Mesothelial cell of epicardium (in vitro differentiated cells): ENCODE measurements around the gene ITGA6. TPM values are rescaled to one million over a fixed set of nuclear protein-coding genes. Genes with fewer than 3 reads are reported as not detected.

Experiments
- DNase-seq, 2 experiments: peaks; one replicate each; pipeline ENCODE4 v3.0.0; 2021; ENCODE audit warnings: low spot score in 2 of 2; ENCODE audit not compliant: unreplicated experiment in 2 of 2
- H3K27ac Mint-ChIP-seq: 2 replicates; pipeline ENCODE4 v1.8.0; 2021; ENCODE audit warnings: mixed read lengths
- H3K27me3 Mint-ChIP-seq: 2 replicates; pipeline ENCODE4 v1.8.0; 2021; ENCODE audit warnings: low read depth, mixed read lengths
- H3K36me3 Mint-ChIP-seq: 2 replicates; pipeline ENCODE4 v1.8.0; 2021; ENCODE audit warnings: mixed read lengths
- H3K4me1 Mint-ChIP-seq: 2 replicates; pipeline ENCODE4 v1.8.0; 2021; ENCODE audit warnings: mixed read lengths
- H3K4me3 Mint-ChIP-seq: 2 replicates; pipeline ENCODE4 v1.8.0; 2021; ENCODE audit warnings: mild to moderate bottlenecking, moderate library complexity, mixed read lengths
- H3K9me3 Mint-ChIP-seq: 2 replicates; pipeline ENCODE4 v1.8.0; 2021; ENCODE audit warnings: mixed read lengths
- total RNA-seq: library from RNA; stranded (reverse); gene quantifications from 3 replicates; pipeline ENCODE4 v1.2.1, GENCODE V29; 2021
- TF ChIP-seq, protein P1 (sequence below): fragments of 200-600 bp; sonication (generic); IDR thresholded peaks from one replicate; pipeline ENCODE4 v1.5.0; 2021; ENCODE audit warnings: antibody characterized with exemption; ENCODE audit not compliant: unreplicated experiment

ITGA6 gene
- total RNA-seq, 1 donor from 2014 or later = 40.5 TPM

DNA sequence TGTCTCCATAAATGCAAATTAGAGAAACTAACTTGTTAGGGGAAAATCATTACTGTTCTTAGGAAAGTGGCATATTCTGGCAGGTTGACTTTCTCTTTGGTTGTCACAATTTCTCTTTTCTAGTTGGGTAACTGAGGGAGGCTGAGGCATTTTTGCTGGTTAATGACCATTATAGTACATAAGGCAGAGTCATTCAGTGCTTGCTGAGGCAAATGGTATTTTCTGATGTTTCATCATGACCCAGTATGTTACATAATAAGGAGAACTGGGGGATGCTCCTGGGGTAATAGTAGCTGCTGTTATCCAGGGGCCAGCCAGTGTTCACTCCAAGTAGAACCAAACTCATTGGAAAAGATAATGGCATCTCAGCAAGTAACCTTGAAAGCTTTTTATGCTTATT is 62.3 kb downstream of the ITGA6 start:
- no peak overlapping the region for H3K27ac Mint-ChIP-seq
- TF ChIP-seq, protein P1, sequence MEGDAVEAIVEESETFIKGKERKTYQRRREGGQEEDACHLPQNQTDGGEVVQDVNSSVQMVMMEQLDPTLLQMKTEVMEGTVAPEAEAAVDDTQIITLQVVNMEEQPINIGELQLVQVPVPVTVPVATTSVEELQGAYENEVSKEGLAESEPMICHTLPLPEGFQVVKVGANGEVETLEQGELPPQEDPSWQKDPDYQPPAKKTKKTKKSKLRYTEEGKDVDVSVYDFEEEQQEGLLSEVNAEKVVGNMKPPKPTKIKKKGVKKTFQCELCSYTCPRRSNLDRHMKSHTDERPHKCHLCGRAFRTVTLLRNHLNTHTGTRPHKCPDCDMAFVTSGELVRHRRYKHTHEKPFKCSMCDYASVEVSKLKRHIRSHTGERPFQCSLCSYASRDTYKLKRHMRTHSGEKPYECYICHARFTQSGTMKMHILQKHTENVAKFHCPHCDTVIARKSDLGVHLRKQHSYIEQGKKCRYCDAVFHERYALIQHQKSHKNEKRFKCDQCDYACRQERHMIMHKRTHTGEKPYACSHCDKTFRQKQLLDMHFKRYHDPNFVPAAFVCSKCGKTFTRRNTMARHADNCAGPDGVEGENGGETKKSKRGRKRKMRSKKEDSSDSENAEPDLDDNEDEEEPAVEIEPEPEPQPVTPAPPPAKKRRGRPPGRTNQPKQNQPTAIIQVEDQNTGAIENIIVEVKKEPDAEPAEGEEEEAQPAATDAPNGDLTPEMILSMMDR = no peak
- H3K27me3 Mint-ChIP-seq = no peaks in the 10 kb centered on the region
- no peaks in the 10 kb centered on the region for H3K9me3 Mint-ChIP-seq
- H3K4me3 Mint-ChIP-seq = no peak overlapping the region
- no peak for DNase-seq
- peaks cover 16% of the 10 kb centered on the region for H3K36me3 Mint-ChIP-seq
- no peaks in the 10 kb centered on the region for H3K4me1 Mint-ChIP-seq

DNA sequence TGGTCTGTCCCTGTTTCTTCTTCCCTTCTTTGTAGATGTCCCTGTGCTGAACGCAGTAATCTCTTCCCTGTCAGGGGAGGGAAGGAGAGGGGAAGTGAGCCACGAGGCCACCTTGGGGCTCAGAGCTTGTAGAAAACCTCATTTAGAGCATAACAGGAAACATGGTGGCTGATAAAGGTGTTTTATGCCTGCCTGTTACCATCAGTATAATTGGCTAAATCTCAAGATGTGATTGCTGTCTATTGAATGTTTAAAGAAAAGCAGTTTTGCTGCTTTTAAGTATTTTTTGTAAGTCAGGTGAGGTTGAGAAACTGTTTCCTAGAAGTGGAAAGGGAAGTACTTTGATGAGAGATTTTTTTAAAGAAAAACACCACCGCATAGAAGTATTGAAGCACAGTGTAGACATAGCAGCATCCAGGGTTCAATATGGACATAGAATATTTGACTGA is 68.8 kb downstream of the ITGA6 start:
- Mint-ChIP-seq H3K9me3 (no peaks in the 10 kb centered on the region), H3K36me3 (peaks cover 9% of the 10 kb centered on the region), H3K4me1 (no peaks in the 10 kb centered on the region), H3K27me3 (no peaks in the 10 kb centered on the region), H3K27ac (no peak overlapping the region), H3K4me3 (no peak overlapping the region)
- TF ChIP-seq, protein P1 = no peak
- DNase-seq = no peak

DNA sequence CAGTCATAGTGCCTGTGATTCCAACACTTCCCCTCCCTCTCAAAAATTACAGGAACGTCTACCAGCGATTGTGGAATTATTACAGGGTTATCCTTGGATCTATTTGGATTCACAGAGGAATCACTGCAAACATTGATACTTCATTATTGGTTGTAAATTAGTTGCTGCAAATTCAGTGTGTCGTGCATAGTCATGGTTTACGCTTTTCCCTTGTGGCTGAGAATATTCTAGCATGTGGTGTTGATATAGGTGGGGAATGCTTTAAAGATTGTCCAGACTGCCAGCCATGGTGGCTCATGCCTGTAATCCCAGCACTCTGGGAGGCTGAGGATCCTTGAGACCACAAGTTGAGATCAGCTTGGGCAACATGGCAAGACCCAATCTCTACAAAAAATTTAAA is 79.8 kb downstream of the ITGA6 start:
- Mint-ChIP-seq H3K27ac (no peak overlapping the region), H3K4me1 (no peaks in the 10 kb centered on the region), H3K27me3 (no peaks in the 10 kb centered on the region), H3K9me3 (peaks cover 16% of the 10 kb centered on the region), H3K4me3 (no peak overlapping the region), H3K36me3 (peaks cover 12% of the 10 kb centered on the region)
- TF ChIP-seq, protein P1 = no peak
- no peak for DNase-seq

DNA sequence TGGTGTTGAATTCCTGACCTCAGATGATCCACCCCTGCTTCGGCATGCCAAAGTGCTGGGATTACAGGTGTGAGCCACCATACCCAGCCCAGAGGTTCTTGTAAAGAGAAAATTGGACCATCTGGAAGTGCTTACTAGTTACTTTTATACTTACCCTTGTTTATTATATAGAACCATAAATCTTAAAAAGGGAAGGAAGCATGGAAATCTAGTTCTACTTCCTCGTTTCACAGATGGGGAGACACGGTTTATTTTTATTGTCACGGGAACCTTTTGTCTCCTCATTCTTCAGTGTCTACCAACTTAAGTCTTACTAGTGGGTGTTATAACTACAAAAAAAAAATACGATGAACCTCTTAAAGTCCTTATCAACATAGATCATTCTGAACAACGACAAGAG is 82.7 kb downstream of the ITGA6 start:
- H3K4me3 Mint-ChIP-seq = no peak overlapping the region
- no peak overlapping the region for H3K27ac Mint-ChIP-seq
- H3K9me3 Mint-ChIP-seq = peaks cover 42% of the 10 kb centered on the region
- H3K4me1 Mint-ChIP-seq = no peaks in the 10 kb centered on the region
- no peak for DNase-seq
- no peaks in the 10 kb centered on the region for H3K27me3 Mint-ChIP-seq
- TF ChIP-seq, protein P1 = no peak
- peaks cover 27% of the 10 kb centered on the region for H3K36me3 Mint-ChIP-seq

DNA sequence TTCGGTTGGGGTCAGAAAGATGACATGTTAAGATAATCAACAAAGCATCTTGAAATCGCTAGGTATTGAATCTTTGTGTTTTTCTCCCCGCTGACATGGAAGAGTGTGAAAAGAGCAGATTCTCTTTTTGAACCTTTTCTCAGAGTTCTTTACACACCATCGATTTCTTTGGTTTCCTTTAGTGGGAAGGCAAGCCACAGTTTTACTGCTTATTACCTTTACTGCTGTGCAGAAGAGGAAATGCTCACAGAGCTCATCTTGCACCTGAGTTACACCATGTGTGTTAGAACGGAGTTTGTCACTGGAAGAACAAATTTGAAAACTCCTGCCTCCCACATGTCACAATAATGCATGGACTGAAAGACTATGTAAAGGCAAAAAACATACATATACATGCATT is 83.2 kb downstream of the ITGA6 start:
- DNase-seq = no peak
- Mint-ChIP-seq H3K4me3 (no peak overlapping the region), H3K36me3 (peaks cover 27% of the 10 kb centered on the region), H3K27me3 (no peaks in the 10 kb centered on the region), H3K9me3 (peaks cover 46% of the 10 kb centered on the region), H3K4me1 (no peaks in the 10 kb centered on the region), H3K27ac (no peak overlapping the region)
- TF ChIP-seq, protein P1 = no peak
